Measurements from ENCODE around the gene GALNT13.

The GALNT13 gene

DNA sequence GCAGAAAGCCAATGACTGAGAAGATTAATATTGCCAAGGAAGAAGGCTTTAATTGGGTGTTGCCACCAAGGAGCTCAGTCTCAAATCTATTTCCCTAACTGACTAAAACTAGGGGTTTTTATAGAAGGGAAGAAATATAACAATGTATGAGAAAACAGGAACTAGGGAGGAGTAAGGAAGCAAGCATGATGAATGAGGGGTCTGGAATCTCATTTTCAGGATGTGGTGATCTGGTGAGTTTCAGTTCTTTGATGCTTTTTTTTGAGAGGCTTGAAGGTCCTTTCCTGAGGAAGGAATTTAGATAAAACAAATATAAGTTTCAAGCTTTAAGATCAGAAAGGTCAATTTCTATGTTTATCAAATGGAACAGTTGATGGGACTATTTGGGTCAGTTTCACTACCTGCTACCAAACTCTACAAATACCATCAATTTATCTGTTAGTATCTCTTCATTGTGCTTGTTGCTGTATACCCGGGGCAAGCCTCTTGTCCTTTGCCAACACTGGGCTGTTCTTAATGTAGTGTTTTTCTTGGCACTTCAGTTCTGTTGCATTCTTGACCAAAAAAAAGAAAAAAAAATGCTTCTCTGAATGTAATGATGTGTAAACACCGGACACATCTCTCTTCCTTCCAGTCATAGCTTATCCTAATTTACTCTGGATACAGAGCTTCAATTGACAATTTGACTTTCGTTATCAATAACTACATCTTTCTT is 357.0 kb downstream of the GALNT13 start:
- peak; percentile 90 for DNase-seq

- DNase-seq: no peak
Measured at GRCh38 chr2:154229966-154230365, 358.2 kb downstream of the GALNT13 start.

DNA sequence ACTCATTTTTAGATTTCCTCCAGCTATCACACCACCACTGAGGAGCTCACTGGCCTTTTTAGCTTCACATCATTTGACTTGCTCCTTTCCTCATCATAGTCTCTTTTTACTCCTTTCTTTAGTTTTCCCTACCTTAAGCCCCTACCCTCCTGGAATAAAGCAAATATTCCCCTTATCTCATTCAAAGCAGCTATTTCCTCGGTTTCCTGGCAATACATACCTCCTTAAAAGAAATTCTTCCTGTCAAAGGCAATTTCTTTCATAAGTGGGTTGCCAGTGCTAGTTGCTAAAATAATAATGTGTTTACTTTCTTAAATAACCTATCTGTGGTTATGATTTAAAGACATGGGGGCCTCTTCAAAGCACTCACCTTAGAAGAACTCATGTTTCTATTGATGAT is 359.3 kb downstream of the GALNT13 start:
- no peak for DNase-seq

- DNase-seq: no peak
Measured at GRCh38 chr2:154233231-154233630, 361.5 kb downstream of the GALNT13 start.

DNA sequence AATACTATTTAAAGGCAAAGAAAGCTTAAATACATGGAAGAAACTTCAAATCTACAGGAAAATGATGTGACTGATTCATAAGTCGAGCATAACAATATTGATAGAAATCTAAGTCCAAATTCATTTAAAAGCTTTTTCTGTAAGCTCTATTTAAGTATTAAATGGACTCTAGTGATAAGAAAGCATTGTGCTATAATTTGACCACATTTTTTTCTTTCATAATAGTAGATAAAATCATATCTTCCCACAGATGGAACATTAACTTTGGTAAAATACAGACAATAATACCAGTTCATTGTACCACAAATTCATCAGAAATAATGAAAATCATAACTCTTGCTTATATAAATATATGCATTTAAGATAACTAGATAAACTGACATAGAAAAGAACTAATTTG is 366.5 kb downstream of the GALNT13 start:
- DNase-seq: no peak

GRCh38 chr2:154240316-154240715 is 368.6 kb downstream of the GALNT13 start:
- DNase-seq: no peak

GRCh38 chr2:154240921-154241379 is 369.2 kb downstream of the GALNT13 start:
- no peak for DNase-seq

- no peak for DNase-seq
Measured at GRCh38 chr2:154242687-154243086, 371.0 kb downstream of the GALNT13 start.

DNA sequence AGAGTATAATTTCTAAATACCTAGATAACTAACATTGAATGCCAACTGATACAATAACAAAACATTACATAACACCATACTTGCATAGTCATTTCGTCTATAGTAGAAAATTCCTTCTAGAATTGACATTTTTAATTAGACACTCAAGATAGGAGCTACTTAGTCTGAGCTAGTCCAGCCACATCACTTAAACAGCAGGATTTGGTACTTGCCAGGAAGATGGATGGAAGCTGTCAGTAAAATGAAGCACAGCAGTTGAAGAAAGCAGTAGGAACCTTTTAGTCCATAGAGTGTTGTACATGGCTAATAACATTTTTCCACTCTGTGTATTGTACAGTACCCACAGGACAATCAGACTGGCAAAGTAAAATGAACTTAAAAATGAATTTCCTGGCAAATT is 372.0 kb downstream of the GALNT13 start:
- no peak for DNase-seq

DNA sequence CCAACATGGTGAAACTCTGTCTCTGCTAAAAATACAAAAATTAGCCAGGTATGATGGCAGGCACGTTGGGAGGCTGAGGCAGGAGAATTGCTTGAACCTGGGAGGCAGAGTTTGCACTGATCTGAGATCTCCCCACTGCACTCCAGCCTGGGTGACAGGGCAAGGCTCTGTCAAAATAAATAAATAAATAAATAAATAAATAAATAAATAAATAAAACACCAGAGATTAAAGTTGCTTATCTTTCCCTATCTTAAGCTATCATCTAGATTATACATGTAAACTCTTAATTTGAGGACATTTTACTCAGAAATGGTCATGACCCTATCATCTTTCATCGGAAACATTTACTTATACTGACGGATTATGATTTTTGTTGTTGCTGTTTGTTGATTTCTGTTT is 373.2 kb downstream of the GALNT13 start:
- DNase-seq: no peak

DNA sequence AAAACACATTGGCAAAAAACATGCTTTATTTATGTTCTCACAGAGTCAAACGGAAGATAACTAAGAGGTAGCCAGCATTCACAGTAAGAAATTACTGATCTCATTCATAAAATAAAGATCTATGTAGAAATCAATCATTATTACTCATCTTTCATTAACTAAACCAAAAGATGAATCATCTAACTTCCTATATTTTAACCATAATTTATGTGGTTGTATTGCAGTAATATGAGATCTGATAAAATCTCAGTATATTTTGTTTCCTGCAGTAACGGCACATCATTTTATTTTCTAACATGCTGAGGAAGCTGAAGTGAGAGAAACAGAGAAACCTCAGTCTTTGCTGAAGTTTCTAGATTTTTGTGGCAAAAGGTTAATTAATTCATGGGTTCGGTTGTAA is 375.8 kb downstream of the GALNT13 start:
- no peak for DNase-seq

DNA sequence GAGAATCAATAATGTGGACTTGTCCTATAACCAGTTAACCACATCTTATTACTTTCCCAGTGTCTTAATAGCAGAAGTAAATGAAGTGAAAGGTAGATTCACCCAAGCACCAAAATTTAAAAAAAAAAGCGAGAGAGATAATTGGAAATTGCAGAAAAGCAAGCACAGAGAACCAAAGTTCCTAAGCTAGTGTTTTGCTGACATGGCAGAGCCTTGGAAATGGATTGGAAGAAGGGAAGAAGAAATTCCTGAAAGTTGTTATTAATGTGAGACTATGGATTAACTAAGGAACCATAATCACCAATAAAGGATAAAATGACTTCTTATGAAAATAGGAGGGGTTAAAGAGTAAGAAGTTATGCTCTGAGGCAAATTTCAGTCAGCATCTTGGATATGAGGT is 384.4 kb downstream of the GALNT13 start:
- no peak for DNase-seq

DNA sequence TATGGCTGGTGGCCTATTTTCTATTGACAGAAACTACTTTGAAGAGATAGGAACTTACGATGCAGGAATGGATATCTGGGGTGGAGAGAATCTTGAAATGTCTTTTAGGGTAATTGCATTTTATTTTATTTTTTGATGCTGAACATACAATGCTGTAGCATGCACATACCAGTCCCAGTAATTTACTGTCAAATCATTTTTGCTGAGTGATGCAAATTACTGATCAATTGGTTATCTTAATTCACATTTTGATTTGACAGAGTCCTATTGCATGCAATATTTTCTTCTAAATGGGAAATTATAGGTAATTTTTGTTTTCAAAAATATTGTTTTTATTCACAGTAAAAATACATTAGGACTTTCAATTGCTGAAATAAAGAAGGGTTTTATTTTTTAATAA is 387.3 kb downstream of the GALNT13 start:
- DNase-seq: no peak

DNA sequence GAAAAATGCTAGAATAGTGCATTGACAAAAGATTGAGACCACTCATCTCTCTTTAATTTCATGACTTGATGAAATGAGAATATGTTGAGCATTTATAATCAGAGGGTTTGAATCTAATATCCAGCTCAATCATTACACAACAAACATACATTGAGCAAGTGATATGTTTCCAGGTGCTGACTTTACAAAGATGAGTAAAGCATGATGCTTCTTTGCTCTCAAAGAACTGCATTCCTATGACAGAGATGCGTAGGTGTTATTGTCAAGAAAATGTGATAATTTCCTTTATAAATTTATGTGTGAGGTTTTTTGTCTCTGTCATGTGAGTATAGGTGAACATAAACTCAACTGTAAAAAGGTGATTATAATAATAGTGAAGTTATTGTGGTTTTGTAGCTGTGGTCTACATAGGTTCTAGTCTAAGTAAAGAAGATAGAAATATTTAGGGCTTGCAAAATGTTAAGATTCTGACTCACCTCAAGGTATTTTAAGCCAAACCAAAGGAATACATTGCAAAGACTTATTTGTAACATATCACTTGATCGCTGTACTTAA is 389.8 kb downstream of the GALNT13 start:
- DNase-seq: no peak

- no peak for DNase-seq
Measured at GRCh38 chr2:154263206-154263605, 391.5 kb downstream of the GALNT13 start.

DNA sequence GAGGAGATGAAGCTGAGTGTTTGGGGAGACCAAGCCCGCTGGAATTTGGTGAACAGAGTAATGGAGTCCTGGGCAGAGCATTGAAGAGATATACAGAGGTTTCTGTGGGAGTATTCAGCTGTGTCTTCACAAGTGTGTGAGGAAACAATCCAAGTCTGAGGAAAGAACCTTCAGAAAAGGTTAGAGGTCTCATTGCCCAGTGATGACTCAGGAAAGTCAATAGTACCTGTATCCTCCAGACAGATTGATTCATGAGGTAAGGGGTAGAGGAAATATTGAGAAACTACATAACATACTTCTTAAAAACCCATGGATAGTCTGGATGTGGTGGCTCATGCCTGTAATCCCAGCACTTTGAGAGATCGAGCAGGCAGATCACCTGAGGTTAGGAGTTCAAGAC is 392.3 kb downstream of the GALNT13 start:
- DNase-seq: no peak

DNA sequence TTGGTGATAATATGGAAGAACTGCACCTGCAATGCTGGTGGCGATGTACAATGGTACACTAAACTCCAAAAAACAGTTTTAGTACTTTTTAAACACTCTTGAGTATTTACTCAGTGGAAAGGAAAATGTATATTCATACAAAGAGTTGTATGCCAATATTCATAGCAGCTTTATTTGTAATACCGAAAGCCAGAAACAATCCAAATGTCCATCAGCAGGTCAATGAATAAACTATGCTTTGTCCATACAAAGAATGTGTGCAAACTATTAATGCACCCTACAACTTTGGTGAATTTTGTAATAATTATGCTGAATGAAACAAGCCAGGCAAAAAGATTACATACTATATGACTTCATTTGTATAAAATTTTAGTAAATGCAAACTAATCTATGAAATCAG is 396.3 kb downstream of the GALNT13 start:
- DNase-seq: no peak

GRCh38 chr2:154280543-154280942 is 408.8 kb downstream of the GALNT13 start:
- no peak for DNase-seq

GRCh38 chr2:154289870-154290269 is 418.1 kb downstream of the GALNT13 start:
- no peak for DNase-seq

DNA sequence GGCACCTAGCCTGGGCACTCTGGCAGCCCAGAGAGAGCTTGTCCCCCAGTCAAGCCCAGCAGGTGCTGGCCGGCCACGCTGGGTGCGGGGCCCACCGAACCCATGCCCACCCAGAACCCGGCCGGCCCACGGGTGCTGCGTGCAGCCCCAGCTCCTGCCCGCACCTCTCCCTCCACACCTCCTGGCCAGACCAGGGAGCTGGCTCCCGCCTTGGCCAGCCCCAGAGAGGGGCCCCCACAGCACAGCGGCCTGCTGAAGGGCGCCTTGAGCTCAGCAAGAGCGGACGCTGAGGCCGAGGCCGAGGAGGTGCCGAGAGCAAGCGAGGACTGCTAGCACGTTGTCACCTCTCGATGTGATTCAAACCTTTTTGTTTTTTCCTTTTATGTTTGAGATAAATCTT is 419.8 kb downstream of the GALNT13 start:
- no peak for DNase-seq

GRCh38 chr2:154291927-154292326 is 420.2 kb downstream of the GALNT13 start:
- no peak for DNase-seq

DNA sequence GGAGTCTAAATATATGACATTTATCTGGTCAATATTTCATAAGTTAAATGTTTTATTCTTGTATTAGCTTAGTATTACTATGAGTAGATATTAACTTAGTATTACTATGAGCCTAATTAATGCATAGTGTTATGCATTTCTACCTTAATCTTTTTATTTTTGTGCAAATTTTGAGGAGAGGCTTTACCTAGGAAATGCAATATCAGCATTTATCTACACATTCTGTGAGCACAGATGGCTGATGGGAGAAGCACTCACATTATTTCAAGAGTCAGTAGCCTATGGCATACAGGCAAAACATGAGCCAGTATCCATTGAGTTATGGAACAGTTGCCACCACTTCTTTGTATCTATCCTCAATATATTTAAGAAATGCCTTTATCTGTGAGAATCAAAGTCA is 422.1 kb downstream of the GALNT13 start:
- DNase-seq: no peak

GRCh38 chr2:154306266-154306970 is 434.7 kb downstream of the GALNT13 start:
- no peak for DNase-seq

DNA sequence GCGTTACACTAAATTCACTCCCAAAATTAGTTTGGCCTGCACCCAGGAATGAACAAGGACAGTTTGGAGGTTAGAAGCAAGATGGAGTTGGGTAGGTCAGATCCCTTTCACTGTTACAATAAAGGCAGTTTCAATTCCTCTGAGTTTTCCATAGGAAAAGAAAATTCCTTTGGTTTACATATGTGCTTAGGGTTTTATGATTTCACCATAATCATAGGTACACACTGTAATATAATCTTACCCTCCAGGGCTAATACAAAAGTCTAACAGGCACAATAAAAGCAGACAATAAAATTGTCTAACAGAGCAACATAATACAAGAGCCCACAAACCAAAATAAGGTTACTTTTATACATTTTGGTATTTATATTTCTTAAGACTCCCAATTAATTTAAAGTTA is 435.3 kb downstream of the GALNT13 start:
- DNase-seq: no peak

Data from MV-4-11 (cell line).